Inflammatory macrophage treated with lipopolysaccharide for 1 hour (primary cell): ENCODE results near the gene GPBAR1.

Experiments used
- DNase-seq, 2 donors: peaks; one replicate each; pipeline ENCODE4 v3.0.0-alpha.2; 2020 to 2022

GPBAR1 gene

DNA sequence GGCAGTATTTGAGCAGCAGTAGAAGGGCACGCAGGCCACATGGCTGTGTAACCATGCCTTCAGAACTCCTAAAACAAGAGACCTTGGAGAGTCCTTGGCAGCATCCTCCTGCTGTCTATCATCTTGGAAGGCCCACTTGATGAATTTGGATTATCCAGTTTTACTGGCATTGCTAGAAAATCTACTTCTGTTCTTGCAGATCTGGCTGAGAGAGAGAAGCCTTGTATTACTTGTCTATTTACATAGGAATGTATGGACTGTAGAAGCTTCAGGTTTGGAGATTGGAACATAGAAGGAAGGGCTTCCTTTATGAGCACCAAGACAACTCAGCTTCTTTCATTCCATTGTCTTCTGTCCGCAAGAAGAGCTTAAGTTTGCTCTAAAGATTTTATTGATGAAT, 16.1 kb upstream of the GPBAR1 start:
- no peak for DNase-seq

DNA sequence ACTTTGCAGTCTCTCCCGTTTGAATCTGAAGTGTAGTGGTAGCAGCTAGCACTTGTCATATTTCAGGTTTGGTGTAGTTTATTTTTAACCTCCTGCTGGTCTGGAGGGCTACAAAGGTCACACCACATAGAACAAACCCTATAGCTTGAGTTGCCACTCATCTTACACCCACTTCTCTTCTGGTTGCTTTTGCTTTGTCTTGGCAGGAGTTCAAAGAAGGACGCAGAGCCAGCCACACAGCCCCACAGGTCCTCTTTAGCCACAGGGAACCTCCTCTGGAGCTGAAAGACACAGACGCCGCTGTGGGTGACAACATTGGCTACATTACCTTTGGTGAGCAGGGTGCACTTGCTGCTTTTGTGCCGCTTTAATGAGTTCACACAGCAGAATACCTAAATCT, 15.6 kb upstream of the GPBAR1 start:
- no peak for DNase-seq

DNA sequence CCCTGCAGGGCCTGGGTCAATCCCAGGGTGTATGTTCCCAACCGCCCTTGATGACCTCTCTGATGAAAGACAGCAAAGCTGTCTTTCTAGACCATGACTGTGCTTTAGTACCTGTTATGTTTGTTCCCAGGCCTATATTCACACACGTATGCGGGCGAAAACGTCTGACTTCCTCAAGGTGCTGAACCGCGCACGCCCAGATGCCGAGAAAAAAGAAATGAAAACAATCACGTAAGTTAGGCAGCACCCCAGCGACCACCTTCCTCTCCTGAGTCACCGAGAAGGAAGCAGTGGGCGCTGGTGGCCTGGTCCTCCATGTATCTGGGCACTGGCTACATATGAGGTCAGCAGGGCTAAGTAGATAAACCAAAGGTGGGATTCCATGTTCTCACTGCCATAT, 11.1 kb upstream of the GPBAR1 start:
- DNase-seq, result peak in 1 of 2 donors; percentile 21

DNA sequence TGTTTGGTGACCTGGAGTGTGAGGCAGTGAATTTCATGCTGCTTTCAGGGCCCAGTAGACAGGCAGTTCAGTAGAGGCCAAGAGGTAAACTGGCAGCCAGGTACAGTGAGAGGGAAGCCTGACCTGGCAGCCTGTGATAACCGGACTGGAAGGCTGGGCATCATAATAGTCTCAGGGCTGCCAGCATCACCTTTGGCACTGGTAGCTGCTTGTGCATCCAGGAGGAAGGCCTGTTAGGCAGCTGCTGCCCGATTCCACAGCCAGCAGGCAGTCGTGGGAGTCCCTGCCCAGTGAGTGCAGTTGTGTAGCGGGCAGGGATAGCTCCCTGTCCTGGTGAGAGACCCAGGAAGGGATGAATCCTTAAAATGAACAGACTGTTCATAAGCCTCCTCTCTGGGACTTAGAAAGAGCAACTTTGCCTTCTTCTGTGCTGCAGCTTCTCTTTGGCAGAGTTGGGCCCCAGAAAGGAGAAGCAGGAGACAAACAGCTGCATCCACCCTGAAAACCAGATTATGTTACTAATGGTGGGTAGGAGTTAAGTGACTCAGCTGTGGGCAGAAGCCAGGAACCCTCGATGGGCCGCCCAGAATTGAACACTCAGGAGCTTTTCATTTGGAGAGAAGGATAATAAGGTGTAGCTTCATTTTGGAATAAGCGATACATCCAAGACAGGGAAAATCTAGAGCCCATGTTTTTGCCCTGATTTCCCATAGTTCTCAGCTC, 8.1 kb upstream of the GPBAR1 start:
- DNase-seq, result peak; percentile 66 to 69

DNA sequence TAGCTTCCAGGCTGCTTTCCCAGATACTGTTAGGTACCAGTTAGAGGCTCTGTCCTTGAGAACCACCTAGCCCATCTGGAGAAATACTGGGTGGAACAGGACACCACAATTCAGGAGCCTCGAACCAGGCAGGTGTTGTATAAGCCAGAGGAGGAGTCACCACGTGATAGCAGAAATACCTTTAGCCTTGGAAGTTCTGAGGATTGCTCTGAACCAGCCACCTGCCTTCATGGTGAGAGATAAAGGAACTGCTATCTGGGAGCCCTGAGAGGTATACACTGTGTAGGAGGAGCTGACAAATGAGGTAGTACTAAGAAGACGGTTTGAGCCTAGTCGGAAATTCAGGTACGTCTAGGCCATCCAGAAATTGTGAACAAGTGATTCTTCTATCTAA, 7.6 kb upstream of the GPBAR1 start:
- no peak for DNase-seq

DNA sequence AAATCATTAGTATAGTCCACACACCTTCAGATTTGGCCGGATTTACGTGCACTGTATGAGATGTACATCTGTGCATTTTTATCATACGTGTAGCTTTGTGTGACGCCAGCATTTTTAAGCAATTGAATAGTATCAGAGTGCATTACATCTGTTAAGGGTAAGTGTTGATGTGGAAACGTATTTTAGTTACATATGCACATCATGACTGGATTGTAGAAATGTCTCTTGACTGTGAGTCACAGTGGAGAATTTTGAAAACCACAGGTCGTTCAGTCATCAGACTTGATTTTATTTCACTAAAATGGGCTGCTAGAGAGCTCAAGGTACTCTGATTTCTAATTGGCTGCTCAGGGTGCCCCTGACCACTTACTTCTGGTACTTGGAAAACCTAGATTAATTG, 5.4 kb upstream of the GPBAR1 start:
- peak; percentile 67 to 83 for DNase-seq

DNA sequence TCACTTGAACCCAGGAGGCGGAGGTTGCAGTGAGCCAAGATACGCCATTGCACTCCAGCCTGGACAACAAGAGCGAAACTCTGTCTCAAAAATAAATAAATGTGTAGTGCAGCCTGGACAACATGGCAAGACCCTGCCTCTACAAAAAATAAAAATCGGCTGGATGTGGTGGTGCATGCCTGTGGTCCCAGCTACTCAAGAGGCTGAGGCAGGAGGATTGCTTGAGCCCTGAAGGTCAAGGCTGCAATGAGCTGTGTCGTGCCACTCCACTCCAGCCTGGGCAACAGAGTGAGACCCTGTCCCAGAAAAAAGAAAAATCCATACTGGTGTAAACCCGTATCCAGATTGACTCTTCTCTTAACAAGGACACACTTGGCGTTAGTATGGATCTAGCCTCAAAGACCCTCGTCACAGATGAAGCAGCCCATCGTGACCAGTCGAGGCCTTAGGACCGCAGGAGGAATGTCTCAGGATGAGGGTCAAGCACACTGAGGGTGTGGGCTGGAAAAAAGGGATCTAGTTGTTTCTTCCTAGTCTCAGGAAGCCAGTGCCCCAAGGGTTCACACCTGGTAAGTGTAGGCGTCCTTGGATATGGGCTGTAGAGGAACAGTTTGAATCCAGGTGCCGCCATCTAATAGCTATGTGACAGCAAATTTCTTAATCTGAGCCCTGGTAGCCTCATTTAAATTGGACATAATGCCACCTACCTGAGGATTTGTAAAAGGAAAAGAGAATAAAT, 4.0 kb upstream of the GPBAR1 start:
- no peak for DNase-seq

DNA sequence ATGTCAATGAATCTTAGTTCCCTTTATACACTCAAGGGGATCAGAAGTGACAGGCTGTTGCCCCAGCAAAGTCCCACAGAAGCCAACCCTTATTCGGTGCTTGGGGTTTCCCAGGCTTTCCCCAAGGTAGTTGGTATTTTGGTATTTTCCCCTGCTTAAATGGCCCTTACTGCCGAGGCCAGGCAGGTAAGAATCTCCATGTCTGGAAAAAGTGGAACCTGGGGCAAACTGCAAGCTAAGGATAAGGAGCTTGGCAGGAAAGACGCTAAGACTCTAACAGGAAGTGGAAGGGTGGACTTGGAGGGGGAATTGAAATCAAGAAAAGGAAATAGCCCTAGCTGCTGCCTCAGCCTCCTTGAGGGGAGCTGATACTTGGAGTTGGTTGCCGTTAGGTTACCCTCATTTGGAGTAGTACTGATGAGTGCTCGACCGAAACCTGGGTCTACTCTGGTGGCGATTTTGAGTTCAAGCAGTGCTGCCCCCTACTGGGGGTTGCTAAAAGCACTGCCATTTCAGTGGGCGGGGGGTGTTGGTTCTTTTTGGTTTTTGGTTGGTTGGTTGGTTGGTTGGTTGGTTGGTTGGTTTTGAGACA, 3.3 kb upstream of the GPBAR1 start:
- DNase-seq, result peak; percentile 80 to 86

DNA sequence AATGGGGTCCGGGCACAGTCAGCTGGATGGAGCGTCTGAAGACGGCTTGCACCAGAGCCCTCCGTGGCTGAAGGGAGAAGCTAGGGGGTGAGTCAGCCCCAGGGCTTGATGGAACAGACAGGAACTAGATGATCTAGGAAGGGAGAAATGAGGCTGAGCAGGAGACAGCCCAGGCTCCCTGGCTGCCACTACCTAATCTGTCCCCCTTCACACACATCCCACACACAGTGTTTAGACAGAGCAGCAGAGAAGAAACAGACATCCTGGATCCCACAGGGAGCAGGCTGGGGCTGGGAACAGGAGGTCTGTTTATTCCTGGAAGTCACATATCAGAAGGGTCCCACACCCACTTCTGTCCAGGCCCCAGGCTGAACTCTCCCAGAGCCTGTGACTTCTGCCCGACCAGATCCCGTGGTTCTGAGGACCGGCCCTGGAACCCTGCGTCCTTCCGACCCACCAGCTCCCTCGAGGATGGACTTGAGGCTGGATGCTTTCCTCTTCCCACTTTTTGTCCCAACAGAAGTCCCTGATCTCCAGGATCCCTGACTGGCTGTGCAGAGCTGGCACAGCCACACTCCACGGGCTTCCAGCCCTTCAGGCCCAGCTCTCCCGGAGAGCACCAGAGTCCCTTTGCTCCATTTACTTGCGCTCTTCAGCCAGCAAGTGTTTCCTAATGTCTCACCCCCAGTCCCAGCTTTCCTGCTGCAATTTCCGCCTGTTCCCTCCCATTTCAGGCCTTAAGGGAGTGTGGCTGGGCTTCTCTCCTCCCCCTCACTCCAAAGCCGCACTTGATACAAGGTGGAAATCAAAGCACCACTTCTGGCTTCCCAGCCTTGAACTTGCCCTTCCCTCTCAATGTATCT, 1.5 kb upstream of the GPBAR1 start:
- DNase-seq, result peak; percentile 70

DNA sequence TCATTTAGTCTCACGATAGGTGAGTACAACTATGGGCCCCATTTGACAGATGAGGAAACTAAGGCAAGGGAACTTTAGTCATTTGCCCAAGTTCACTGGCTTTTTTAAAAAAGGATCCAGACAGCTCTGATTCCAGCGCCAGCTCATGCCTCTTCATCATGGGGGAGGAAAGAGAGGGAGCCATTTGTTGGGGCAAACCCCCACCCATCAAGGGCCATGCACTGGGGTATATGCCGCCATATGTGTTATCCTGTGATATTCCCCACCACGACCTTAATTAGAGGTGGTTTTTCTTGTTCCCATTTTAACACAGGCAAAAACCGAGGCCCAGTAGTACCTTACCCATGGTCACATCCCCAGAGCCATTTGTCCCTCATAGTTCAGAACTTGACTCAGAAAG, 649 bp upstream of the GPBAR1 start:
- DNase-seq, result no peak

DNA sequence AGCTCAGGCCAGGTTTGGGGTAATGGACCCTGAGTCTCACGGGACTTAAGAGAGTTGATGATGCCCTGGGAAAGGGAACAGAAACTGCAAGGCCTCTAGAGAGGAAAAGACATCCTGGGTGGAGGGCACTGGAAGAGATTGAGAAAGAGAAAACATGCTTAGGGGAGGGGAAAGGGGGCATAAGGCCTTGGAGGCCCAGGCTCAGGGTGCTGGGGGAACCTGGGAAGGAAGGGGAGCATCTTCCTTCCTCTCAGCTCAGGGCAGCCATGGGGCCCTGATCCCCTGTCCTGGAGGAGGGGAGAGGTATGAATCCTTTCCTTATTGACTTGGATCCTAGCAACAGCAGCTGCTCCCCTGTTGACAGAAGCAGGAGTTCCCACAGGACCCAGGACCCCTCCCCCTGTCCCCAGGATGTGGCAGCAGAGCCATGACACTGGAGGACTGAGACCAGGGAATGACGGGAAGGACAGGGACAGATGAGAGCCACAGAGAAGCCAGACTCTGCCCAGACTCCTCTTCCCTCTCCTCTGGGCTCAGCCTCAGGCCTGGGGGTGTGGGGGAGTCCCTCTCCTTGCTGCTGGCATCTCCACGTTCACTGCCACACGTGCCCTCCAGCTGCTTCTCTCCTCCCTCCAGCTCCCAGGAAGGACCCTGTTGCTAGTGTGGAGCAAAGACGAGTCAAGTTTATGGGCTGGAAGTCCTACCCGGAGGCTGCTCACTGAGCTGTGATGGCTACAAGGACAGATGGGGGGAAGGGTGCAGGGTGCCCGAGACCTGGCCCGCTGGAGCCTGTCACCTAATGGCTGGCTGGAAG, 815 bp downstream of the GPBAR1 start:
- DNase-seq, result peak in 1 of 2 donors; percentile 33

DNA sequence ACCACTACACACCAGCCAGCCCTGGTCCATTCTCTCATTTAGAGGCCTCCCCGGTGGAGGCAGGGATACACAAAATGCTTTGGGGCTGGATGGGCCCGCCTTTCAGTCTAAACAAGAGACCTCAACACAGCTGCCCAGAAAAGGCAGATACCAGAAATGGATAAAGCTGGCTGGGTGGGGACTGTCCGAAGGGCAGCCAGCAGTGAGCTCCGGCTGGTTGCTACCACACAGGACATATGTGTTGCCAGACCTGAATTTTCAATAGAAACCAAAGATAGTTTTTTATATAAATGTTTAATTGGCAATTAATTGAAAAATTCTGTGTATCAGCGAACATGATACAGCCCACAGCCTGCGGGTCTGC, 1.4 kb downstream of the GPBAR1 start:
- no peak for DNase-seq

DNA sequence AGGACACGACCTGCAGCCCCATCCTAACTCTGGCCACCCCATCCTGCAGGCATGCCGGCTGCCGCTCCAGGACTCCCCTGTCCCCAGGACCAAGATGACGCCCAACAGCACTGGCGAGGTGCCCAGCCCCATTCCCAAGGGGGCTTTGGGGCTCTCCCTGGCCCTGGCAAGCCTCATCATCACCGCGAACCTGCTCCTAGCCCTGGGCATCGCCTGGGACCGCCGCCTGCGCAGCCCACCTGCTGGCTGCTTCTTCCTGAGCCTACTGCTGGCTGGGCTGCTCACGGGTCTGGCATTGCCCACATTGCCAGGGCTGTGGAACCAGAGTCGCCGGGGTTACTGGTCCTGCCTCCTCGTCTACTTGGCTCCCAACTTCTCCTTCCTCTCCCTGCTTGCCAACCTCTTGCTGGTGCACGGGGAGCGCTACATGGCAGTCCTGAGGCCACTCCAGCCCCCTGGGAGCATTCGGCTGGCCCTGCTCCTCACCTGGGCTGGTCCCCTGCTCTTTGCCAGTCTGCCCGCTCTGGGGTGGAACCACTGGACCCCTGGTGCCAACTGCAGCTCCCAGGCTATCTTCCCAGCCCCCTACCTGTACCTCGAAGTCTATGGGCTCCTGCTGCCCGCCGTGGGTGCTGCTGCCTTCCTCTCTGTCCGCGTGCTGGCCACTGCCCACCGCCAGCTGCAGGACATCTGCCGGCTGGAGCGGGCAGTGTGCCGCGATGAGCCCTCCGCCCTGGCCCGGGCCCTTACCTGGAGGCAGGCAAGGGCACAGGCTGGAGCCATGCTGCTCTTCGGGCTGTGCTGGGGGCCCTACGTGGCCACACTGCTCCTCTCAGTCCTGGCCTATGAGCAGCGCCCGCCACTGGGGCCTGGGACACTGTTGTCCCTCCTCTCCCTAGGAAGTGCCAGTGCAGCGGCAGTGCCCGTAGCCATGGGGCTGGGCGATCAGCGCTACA, 2.1 kb downstream of the GPBAR1 start:
- DNase-seq, result no peak

DNA sequence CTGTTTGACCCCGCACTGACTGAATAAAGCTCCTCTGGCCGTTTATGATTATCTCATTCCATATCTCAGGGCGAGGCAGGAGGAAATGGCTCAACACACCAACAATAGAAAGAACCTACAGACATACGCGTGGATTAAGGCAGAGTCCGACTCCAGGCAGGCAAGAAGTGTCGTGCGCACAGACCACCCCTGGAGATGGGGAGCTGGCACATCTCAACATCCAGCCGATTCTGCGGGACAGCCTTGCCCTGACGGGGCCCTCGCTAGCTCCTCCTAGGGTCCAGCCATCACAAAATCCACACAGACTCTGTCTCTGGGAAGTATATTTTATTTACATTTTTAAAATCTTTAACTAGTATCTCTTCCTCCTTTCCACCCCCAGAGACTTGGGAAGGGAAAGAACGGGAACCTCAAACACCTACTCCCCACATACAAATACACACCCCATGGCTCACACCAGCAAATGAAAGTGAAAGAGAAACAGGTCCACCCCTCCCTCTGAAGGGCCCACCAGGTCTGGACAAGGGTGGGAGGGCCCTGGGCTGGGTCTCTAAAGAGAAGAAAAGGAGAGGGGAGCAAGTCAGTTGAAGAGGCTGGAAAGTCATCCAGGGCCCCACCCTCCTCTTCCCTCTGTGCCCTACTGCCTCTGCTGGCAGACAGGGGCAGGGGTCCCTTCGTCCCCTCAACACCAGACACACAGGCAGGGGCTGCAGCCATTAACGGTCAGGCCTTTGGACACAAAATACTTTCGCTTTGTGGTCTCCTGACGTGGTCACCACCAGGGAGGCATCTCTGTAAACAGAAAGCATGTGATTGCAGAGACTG, 3.2 kb downstream of the GPBAR1 start:
- peak; percentile 60 to 79 for DNase-seq

DNA sequence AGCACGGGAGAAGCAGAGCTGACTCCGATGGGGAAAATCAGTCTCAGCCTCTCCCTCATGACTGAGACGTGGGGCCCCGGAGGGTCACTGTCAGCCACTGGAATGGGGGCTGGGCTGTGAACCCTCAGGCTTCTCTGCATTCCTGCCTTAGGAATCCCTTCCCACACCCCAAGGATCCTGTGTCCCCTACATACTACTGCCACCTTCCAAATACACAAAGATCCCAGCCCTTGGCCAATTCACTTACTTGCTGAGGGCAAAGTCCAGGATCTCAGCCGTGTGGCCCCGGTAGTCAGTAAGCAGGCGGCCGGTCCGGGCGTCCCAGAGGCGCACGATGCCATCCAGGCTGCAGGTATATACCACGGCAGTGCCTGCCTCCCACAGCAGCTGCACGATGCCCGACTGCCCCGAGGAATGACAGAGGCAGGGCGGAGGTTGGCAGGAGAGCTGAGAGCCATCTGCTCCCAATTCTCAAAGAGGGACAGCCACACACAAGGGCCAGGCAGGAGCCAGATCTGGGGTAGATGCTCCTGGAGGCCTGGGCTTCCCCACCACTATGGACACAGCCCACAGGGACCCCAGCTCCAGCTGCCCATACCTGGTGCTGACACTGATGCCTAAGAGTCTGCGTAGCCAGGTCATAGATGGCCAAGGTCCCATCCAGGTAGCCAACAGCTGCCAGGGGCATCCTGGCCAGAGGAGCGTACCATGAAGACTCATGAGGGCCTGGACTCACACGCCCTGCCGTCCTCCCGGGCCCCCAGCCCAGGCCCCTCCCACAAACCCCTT, 4.2 kb downstream of the GPBAR1 start:
- no peak for DNase-seq

DNA sequence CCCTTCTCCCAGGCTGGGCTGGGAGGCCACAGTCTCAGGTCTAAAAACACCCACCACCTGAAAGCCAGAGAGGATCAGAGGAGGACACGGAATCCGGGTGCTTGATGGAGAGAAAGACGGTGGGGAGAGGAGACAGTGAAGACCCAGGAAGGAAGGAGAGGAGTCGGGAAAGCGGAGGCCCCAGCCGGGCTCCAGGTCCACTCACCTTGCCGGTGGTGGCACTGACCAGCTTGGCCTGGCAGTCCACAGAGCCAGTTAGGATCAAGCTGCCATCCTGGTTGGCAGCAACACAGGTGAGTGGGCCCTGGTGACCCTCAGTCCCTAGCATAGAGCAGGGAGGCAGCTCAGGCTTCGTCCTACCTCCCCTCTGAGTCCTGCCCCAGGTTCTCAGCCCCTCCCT, 4.8 kb downstream of the GPBAR1 start:
- no peak for DNase-seq

DNA sequence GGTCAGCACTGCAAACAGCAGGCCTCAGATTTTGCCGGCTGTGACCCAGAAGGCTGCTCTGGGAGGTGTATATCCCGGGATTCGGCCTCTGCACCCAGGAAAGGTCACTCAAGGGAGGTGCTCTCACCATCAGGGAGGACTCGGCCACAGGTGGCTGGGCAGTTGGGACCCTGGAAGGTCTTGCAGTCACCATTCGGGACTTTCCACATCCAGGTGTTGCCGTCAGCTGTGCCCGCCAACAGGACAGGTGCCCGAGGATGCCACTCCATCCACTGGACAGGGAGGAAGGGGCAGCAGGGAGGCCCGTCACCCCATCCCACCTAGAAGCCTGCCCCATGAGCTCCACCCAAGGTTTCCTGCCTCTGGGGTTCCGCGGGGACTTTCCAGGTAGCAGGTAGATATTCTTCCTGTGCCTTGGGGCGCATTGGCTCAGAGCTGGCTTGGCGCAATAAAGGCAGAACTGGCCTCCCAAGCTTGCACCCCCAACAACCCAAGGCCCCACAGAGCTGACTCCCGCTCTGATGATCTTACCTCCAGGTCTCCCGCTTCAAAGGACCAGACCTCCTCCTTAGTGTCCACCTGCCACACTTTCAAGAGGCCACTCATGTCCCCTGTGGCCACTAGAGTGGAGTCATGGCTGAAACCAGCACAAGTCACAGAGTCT, 5.6 kb downstream of the GPBAR1 start:
- no peak for DNase-seq

DNA sequence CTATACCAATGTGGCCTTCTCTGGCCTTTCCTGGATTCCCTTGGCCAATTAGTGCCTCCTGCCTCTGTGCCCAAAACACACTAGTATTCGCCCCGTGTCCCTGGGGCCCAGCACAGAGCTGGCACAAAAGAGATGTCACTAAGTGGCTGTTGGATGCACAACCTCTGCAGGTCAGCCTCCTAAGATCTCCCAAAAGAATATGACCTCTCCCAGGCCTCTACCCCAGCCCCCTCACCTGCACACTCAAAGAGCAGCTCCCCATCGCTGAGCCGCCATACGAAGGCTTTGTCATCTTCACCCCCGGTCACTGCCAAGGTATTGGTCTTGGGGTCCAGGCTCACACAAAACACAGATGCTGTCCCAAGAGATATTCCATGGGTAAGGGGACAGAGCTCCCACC, 6.4 kb downstream of the GPBAR1 start:
- no peak for DNase-seq
